Nucleus accumbens (tissue), 56 donors: ENCODE measurements around the gene CDHR1.
"Not testable (repeated sequence)": the region's sequence is repeated elsewhere in the genome, so short reads cannot be mapped to it uniquely, and the experiment has no call there.

Experiments used
- DNase-seq, 56 donors: peaks; one replicate each; lab custom pipeline; 2025; lab: John Stamatoyannopoulos, UW

CDHR1 gene

DNA sequence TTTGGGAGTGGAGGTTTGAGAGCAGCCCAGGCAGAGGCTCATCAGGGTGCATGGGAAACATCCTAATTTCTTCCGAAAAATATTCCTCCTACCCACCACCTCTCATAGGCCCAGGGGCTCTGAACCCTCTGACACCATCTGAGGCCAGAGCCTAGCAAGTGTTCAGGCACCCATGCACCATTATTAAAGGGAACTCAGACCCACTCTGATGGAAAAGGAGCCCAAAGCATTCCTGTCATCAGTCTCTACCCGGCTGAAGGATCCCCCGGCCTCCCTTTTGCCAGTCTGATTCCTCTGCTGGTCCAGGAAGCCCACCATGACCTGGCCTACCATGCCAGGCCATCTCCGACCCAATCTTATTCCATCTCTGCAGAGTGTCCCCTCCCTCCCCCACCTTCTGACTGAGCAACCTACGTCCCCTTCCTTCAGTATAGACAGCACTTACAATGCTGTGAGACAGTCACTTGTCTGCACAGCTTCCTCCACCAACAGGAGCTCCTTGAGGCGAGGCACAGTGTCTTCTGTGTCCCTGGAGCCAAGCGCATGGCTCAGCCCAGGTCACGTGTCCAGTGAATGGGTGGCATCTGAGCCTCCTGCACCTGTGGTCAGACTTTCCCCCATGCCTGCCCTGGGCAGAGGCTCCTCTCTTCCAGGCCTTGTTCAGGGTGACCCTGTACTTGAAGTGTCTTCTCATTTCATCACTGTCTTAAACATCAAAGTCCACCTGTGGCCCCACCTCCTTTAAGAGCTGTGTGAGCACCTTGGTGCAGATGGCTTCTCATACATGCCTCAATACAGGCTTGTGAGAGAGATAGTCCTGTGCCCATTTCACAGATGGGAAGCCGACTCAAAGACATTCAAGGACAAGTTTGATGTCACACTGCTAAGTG is 21.6 kb upstream of the CDHR1 start:
- no peak for DNase-seq

DNA sequence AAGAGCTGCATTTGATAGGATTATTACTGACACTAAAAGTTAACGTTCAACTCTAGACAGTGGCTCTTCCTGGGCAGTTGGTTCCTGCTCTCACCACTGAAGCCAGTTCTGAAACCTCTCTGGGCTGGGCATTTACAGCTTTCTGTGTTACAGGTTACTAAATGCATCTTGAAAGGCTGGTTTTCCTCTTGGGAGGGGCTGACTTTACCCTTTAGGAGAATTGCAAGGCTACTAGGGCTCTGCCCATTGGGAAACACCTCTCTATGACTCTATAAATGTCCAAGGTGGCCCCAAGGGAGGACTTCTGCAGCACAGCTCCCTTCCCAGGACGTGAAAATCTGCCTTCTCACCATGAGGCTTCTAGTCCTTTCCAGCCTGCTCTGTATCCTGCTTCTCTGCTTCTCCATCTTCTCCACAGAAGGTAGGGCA is 20.8 kb upstream of the CDHR1 start, which contains the start of gene GPR15LG:
Gene GPR15LG, plus strand, starts transcription at position 301 of the 429 bp plus-strand sequence. Its CDS starts 51 bp downstream, at position 352.
- DNase-seq: no peak

DNA sequence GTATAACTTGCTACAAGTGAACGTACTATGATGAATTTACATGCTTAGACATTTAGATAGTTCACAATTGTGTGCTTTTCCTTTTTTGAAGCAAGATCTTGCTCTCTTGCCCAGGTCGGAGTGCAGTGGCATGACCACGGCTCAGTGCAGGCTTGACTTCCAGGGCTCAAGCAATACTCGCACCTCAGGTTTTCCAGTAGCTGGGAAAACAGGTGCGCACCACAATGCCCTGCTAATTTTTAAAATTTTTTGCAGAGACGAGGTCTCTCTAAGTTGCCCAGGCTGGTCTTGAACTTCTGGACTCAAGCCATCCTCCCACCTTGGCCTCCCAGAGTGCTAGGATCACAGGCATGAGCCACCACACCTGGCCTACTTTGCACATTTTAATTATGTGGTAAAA is 18.9 kb upstream of the CDHR1 start:
- DNase-seq: no peak

DNA sequence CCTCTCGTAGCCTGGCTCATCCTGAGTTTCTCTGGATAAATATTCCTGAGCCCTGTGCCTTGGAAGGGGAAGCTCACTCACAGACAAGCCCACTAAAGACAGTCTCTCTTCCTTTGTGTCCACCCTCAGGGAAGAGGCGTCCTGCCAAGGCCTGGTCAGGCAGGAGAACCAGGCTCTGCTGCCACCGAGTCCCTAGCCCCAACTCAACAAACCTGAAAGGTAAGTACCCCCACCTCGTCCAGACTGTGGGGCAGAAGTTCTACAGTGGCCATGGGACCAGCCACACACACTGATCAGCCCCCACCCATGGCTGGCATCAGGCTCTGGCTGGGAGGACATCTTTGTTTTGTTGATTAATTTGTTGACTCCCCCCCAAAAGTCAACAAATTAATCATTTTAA is 18.0 kb upstream of the CDHR1 start:
- DNase-seq: no peak

DNA sequence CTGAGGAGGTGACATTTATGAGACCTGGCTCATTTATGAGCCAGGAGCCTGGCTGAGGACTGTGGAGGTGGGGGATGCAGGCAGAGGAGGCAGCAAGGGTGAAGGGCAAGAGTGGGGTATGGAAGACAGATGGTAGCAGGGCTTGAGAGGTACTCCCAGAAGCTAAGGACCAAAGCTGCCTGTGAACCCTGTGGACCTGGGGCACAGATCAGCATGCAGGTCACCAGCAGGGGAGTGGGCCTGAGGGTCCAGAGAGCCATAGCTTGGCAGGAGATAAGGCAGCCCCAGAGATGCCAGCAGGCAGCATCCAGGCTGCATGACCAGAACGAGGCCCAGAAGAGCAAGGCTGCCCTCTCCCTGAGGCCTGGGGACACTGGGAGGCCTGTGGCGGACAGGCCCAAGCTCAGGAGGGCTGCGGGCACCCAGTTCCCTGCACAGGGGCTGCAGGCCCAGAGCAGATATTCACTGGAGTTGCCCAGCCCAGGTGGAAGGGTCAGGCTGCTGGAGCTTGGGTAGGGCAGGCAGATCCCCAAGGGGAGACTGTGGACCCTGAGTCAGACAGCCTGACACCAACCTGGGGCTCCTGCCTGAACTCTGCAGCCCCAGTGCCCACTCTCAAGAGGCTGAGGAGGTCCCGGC is 17.4 kb upstream of the CDHR1 start:
- no peak for DNase-seq

DNA sequence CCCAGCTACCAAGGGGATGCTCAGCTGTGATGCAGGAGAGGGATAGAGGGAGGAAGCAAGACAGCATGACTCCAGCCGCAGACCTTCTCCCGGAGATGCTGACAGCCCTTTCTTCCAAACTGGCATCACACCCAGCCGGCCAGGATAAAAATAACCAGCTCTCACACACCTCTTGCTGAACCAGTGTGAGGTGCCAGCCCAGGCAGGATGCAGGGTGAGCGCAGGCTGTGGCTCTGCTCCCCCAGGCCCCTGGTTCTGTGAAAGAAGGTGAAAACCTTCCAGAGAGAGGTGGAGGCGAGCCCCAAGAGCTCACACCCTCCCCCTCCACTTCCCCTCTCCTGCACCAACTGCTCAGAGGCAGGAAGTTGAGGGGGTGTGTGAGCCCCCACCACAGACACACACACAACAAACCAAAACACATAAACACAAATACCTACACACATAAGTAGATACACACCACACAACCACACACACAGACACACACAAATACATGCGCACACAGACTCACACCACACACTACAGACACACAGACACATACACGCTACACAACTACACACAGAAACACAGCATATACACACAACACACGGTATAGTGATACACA is 16.7 kb upstream of the CDHR1 start:
- DNase-seq: no peak

DNA sequence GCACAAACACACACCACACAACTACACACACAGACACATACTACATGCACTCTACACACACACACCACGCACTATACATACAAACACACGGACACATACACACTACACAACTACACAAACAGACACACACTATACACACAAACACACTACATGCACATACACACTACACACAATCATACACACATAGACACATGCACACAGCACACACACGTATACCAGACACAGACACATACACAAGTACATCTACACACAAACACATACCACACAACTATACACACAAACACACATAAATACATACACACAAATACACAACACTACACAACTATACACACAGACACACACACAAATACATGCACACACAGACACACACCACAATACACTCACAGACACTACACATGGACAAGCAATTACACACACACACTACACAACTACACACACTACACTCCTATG is 16.2 kb upstream of the CDHR1 start:
- no peak for DNase-seq

DNA sequence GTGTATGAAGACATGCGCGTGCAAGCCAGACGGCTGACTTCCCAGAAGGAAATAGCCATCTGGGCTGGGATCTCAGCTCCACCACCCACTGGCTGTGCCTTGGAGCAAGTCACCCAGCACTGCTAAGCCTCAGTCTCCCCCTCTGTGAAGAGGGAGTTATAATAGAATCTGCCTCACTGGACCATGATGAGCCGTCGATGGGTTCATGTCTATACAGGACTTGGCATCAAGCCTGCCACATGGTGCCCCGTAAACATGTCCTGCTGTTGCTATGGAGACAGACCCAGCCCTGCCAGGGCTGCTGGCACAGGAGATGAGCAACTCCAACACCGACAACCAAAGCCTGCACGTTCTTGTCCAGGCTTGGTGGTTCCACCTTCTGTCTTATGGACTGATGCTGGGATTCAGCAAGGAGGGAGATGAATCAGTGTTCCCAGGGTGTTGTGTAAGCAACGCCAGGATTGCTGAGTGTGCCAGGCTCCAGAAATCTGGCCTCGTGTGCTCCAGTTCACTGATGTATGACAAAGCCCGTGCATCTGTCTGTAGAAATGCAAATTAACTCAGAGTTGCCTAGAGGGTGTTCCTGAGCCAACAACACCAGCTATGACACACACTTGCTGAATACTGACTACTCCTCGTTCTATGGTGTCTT is 15.2 kb upstream of the CDHR1 start:
- peak in 17 of 56 donors; percentile 8 to 68 (median 34) for DNase-seq

DNA sequence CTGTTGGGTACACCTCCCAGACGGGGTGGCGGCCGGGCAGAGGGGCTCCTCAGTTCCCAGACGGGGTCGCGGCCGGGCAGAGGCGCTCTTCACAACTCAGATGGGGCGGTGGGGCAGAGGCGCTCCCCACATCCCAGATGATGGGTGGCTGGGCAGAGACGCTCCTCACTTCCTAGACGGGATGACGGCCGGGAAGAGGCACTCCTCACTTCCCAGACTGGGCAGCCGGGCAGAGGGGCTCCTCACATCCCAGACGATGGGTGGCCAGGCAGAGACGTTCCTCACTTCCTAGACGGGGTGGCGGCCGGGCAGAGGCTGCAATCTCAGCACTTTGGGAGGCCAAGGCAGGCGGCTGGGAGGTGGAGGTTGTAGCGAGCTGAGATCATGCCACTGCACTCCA is 14.0 kb upstream of the CDHR1 start:
- DNase-seq: not testable (repeated sequence)

DNA sequence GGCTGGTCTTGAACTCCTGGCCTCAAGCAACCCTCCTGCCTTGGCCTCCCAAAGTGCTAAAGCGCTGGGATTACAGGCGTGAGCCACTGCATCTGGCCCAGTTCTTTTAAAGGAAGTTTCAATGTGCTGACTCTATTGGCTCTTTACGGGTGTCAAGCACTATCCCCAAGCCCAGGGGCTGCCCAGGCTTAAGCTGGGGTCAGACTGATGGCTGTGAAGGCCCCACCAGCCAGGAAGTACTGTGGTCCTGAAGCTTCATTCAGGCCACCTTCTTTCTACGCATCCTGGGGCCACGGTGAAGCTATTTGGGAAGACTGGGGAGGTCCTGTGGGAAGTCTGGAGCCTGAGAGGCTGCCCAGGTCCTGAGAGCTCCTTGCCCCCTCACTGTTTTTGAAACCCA is 12.7 kb upstream of the CDHR1 start:
- DNase-seq: no peak

DNA sequence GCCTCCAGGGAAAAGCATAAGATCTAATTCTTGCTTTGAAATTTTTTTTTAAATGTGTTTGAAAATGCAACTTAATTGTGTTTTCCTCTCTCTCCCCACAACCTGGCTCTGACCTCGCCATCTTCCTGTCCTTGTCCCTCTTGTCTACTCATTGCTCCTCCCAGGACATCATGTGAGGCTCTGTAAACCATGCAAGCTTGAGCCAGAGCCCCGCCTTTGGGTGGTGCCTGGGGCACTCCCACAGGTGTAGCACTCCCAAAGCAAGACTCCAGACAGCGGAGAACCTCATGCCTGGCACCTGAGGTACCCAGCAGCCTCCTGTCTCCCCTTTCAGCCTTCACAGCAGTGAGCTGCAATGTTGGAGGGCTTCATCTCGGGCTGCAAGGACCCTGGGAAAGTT is 9.8 kb upstream of the CDHR1 start:
- no peak for DNase-seq

DNA sequence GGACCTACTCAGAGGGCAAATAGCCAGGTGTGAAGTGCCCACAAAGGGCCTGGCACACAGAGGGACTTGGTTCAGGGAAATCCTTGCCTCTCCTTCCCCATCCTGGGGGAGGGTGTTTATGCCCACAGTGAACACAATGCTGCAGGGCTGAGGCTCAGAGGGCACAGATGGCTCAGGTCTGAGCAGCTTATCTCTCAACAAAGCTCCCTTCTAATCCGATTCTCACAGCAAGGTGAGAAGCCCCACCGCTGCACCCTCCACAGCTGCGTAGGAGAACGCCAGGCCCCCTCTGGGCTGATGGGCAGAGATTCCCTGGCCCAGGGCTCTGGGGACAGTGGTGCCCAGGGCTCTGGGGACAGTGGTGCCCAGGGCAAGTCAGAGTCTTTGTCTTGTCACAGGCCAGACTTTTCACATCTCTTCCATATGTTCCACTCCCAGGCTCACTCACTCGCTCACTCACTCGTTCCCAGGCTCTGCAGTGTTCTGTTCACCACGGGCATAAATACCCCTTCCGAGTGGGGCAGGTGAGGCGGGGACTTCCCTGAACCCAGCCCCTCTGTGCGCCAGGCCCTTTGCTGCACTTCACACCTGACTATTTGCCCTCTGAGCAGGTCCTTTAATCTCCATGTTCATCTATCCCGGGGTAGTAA is 8.7 kb upstream of the CDHR1 start:
- no peak for DNase-seq

DNA sequence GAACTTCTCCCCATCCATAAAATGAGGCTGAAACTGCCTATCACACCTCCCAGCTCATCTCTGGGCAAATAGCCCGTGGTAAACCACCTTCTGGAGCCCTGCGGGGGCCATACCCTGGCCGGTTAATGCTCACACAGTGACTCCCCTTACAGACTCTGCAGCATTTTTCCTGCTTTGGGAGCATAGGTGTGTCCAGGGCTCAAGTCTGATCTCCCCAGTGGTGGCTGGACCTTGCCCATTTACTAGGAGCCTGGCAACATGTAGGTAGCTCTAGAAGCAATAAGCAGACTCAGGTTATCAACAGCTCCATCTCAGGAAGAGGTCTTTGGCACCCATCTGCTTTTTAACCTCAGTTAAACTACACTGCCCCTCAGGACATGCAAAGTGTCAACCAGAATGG is 5.5 kb upstream of the CDHR1 start:
- no peak for DNase-seq

DNA sequence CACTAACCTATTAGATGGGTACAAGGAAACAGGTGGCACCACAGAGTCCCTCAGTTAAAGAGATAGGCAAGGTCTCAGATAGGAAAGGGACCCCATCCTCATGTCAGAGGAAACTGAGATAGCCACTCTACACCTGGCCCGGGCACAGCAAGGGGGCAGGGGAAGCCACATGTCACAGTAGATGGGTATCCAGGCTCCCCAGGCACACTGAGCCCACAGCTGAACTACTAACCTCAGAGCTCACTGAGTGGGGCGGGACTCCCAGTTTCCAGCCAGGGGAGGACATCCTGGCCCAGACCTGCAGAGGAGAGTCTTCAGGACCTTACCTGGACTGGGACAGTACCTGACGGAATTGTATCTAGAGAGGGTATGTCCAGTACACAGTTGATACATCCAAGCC is 3.7 kb upstream of the CDHR1 start:
- DNase-seq: no peak

DNA sequence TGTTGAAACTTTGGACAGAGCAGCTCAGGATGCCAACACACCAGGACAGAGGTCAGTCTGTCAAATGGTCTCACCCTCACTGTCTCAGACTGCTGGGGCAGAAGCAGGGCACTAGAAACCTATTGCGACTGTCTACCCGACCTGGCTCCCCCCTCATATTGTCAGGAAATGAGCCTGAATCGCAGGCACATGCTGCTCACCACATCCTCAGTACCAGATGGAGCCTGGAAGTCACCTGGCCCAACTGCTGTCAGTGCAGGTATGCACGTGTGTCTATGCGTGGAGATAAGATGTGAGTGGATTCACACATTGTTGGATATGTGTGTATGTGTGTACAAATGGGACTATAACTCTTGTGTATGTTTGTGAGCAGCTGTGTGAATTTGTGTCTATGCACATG is 3.2 kb upstream of the CDHR1 start:
- DNase-seq: no peak

DNA sequence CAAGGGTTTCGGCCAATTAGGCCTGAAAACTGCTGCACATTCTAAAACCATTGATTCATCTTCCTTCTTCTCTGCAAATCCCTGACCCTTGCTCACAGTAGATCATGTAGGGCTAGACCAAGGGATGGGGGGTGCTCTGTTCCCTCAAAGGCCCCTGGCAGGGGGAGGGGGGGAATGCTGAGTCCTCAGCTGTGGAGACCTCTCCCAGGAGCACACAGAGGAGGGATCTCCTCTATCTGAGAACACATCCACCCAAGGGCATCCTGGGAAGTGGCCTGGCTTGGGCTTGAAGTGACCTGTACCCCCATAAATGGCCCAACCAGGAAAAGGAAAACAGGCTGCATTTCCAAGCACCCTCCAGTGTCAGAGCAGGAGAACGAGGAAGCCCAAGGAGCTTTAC is 1.0 kb upstream of the CDHR1 start:
- DNase-seq: no peak

DNA sequence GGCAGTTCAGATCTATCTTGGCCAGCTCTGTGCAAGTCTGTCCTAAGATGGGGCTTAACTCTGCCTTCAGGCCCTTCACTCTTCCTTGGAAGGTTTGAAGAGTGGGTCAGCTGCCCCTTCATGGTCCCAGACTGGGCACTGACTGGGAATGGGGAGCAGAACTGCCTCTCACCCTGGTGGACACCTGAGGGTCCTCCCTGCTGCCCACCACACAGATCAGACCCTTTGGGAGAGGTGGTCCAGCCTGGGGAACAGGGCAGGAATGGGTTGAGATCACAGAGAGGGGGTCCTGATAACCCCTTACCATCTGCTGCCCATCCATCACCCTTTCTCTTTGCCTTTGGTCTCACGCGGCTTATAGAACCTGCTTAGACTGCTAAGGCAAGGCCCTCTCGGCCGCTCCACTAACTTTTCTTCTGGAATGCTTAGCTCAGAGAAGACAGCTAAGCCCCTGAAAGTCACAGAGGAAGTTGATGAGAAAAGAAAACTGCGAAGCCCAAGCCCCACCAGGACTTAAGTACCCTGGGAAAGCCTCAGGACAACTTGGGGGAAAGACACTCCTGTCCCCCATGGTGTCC is 402 bp upstream of the CDHR1 start:
- no peak for DNase-seq

DNA sequence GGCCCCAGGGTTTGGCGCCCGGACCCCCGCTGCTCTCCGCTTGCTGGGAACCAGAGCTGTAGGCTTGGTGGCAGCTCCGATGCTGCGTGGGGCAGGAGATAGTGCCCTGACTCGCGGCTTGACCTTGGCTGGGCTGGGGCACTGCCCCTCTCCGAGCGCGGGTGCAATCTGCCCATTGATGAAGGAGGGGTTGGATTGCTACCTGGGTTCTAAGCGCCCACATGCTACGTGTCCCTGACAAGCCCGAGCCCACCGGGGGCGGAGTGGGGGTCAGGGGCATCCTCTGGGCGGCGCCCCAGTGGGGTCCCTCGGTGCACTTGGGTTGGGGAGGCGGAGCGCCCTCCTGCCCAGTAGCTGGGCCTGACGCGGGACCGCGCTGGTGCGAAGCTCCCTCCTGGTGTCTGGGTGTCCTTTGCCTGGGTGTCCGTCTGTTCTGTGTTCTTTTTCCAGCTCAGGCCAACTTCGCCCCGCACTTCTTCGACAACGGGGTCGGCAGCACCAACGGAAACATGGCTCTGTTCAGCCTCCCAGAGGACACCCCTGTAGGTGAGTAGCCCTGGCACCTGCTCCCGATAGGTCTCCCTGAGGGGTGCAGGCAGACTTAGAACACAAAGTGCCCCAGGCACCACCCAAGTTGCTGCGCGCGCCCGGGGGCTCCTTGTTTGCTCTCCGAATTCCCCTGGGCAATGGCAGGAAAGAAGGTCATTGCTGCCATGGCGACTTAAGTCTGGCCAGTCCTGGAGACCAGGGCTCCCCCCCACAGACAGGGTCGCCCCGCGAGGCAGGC is 900 bp downstream of the CDHR1 start:
- DNase-seq: no peak

DNA sequence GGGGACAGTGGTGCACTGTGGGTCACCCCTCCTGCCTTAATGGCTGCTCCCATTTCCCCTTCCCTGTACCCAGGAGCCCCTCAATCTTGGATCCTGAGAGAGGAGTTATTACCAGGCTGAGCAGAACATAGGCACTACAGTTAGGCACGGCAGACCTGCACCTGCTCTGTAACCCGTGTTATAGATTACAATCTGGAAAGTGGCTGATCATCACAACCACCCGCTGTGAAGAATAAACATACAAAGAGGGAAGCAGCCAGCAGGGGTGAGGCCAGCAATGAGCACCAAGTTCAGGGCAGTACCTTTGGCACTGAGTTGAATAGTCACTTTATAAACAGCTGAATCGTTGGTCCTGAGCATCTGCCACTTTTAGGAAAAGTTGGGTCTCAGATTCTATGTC is 1.7 kb downstream of the CDHR1 start:
- DNase-seq: no peak
